Fibroblast of lung (primary cell): ENCODE results near the gene ZBTB4.

ENCODE experiments used
- CTCF ChIP-seq, 2 donors: IDR thresholded peaks in 1 of 2; conservative IDR thresholded peaks in 1 of 2; 1 replicate in 1 of 2; 2 replicates in 1 of 2; pipeline ENCODE4 v1.5.1; 2011 to 2012; ENCODE audit warnings: low read length in 2 of 2, control low read depth in 1 of 2, inconsistent platforms in 1 of 2, low read depth in 1 of 2, mild to moderate bottlenecking in 1 of 2
- EZH2 ChIP-seq: IDR thresholded peaks from 2 replicates; pipeline ENCODE4 v1.5.1; 2012; ENCODE audit warnings: low read length, control low read depth, mild to moderate bottlenecking; ENCODE audit errors: missing control alignments

GRCh38 chr17:7414837-7415236 lies 64.6 kb downstream of the ZBTB4 start:
- TF ChIP-seq EZH2 (no peak), CTCF (conservative IDR thresholded peaks at IDR 0.05 in 1 of 2, IDR thresholded peaks at IDR 0.05 in 1 of 2; ENCODE audit: low read depth in 1 of 2, low read length in 2 of 2) (no peak)
